ENCODE results near the gene REST. TPM values are rescaled to one million over a fixed set of nuclear protein-coding genes. Genes with fewer than 3 reads are reported as not detected.

The REST gene
- total and polyA plus RNA-seq, 9 of the 15 experiments (the other 6 are each of a cell fraction or from before 2014, with no cell fraction given) = 2.9 to 24.0 (median 19.2) TPM

GRCh38 chr4:57013543-57014120, 105.9 kb downstream of the REST start:
- POLR2A ChIA-PET = no interaction called here
- no peak overlapping the region for H2AFZ ChIP-seq (ENCODE audit: low read depth, low read length)
- no peak overlapping the region for H3K27ac ChIP-seq (ENCODE audit: extremely low read depth, low read depth, low read length)
- TF ChIP-seq ARID2 (IDR thresholded peaks at IDR 0.05) (no peak), DEAF1 (CRISPR knock-in tag; IDR thresholded peaks at IDR 0.05) (no peak), NFRKB (IDR thresholded peaks at IDR 0.05; ENCODE audit: low read depth) (no peak), CEBPG (CRISPR knock-in tag; IDR thresholded peaks at IDR 0.05) (no peak), CEBPG (tag; conservative IDR thresholded peaks at IDR 0.05 in 1 of 2, IDR thresholded peaks at IDR 0.05 in 1 of 2) (no peak), BCLAF1 (IDR thresholded peaks at IDR 0.05; ENCODE audit: borderline replicate concordance in 1 of 2, control insufficient read depth in 1 of 2, low read depth in 2 of 2, low read length in 1 of 2) (no peak), ZNF212 (CRISPR knock-in tag; IDR thresholded peaks at IDR 0.05) (no peak), EP300 (IDR thresholded peaks at IDR 0.05; ENCODE audit: low read length) (no peak), ZBTB11 (CRISPR knock-in tag; IDR thresholded peaks at IDR 0.05) (no peak), THAP7 (CRISPR knock-in tag; IDR thresholded peaks at IDR 0.05) (no peak), MAX (CRISPR knock-in tag; IDR thresholded peaks at IDR 0.05) (no peak), SREBF1 (IDR thresholded peaks at IDR 0.05; ENCODE audit: borderline replicate concordance, low read depth, low read length) (no peak), MEIS2 (IDR thresholded peaks at IDR 0.05; ENCODE audit: partially characterized antibody) (no peak)
- no peaks in the 10 kb centered on the region for H3K79me2 ChIP-seq (ENCODE audit: control insufficient read depth, insufficient read depth, low read length)
- no peak overlapping the region for H3K9ac ChIP-seq (ENCODE audit: insufficient read depth in 1 of 2, low read depth in 2 of 2, low read length in 2 of 2)
- H4K20me1 ChIP-seq (replicated peaks; ENCODE audit: control insufficient read depth, insufficient read depth, low read length) = no peaks in the 10 kb centered on the region
- FAIRE-seq (no peak), DNase-seq (ENCODE audit: extremely low read depth in 1 of 4, low spot score in 3 of 4) (no peak), ATAC-seq (no peak)
- H3K4me2 ChIP-seq (ENCODE audit: insufficient read depth, low read length) = no peak overlapping the region
- H3K4me3 ChIP-seq = no peak overlapping the region
- in situ Hi-C loops (cut with MboI) = no loop called here
- no peaks in the 10 kb centered on the region for H3K4me1 ChIP-seq (replicated peaks in 1 of 2; ENCODE audit: control insufficient read depth in 2 of 2, insufficient read depth in 2 of 2, low read length in 2 of 2)
- intact Hi-C loops (cut with micrococcal nuclease) = no loop called here
- WGBS (ENCODE audit: insufficient coverage, low coverage, missing lambda C conversion rate) = 89% methylated on average over 4 of the region's 4 CpGs
- H3K27me3 ChIP-seq (ENCODE audit: control insufficient read depth in 2 of 2, insufficient read depth in 2 of 2, low read length in 2 of 2) = no peaks in the 10 kb centered on the region
- CTCF ChIA-PET (ENCODE audit: low intra/inter-chr PET ratio) = no interaction called here
- H3K9me1 ChIP-seq (ENCODE audit: control insufficient read depth, insufficient read depth, low read length) = no peaks in the 10 kb centered on the region
- H3K9me3 ChIP-seq (replicated peaks; ENCODE audit: control insufficient read depth, insufficient read depth, low read depth, low read length) = no peaks in the 10 kb centered on the region
- peaks cover 83% of the 10 kb centered on the region for H3K36me3 ChIP-seq (ENCODE audit: control insufficient read depth, insufficient read depth, low read length)
- no TSS peak for BruUV-seq (replicated peaks)

All from K562 (cell line).